B cell (primary cell): ENCODE measurements around the gene RIMBP2. TPM values are rescaled to one million over a fixed set of nuclear protein-coding genes. Genes with fewer than 3 reads are reported as not detected.

Source experiments
- ATAC-seq: fragments of 200-7000 bp; cut with Tn5 transposase; one replicate; pipeline ENCODE4 v1.10.0; 2021; ENCODE audit warnings: low read depth, mild to moderate bottlenecking, moderate number of reproducible peaks, moderate library complexity
- CTCF ChIA-PET: fragments of 350-600 bp; sonication (Branson Sonifier 250); formaldehyde crosslinking; loops from one replicate; lab custom pipeline; 2021; ENCODE audit warnings: antibody characterized with exemption, inconsistent platforms; lab: Charles Lee
- POLR2A ChIA-PET: fragments of 350-600 bp; sonication (Branson Sonifier 250); formaldehyde crosslinking; loops from one replicate; lab custom pipeline; 2021; ENCODE audit warnings: antibody characterized with exemption; lab: Charles Lee
- DNase-seq: peaks from one replicate; pipeline ENCODE4 v3.0.0; 2013
- H2AFZ ChIP-seq: 2 replicates; pipeline ENCODE4 v1.6.1; 2012; ENCODE audit warnings: mild to moderate bottlenecking, low read depth, low read length; ENCODE audit not compliant: insufficient read depth, poor library complexity, severe bottlenecking
- H3K27ac ChIP-seq, 2 donors: 1 replicate in 1 of 2; 2 replicates in 1 of 2; pipeline ENCODE4 v1.5.1; 2012 to 2013; ENCODE audit warnings: low read length in 2 of 2, mild to moderate bottlenecking in 2 of 2, moderate library complexity in 1 of 2
- H3K27me3 ChIP-seq, 4 experiments: fragments of 200-600 bp in 1 of 4; sonication (generic) in 1 of 4; replicated peaks in 1 of 4; 1 replicate in 2 of 4; 2 replicates in 2 of 4; pipeline versions ENCODE4 v1.6.1 to v1.7.0; 2013 to 2016; ENCODE audit warnings: low read length in 3 of 4, mild to moderate bottlenecking in 2 of 4, mixed read lengths in 1 of 4, moderate library complexity in 1 of 4; ENCODE audit not compliant: insufficient read depth in 4 of 4, control insufficient read depth in 3 of 4; ENCODE audit errors: control extremely low read depth in 1 of 4
- H3K36me3 ChIP-seq, 2 experiments: replicated peaks in 1 of 2; 1 replicate in 1 of 2; 2 replicates in 1 of 2; pipeline versions ENCODE4 v1.6.1 to v1.7.1; 2013; ENCODE audit warnings: low read length in 1 of 2; ENCODE audit not compliant: insufficient read depth in 2 of 2, control insufficient read depth in 1 of 2; ENCODE audit errors: control extremely low read depth in 1 of 2, extremely low read depth in 1 of 2
- H3K4me1 ChIP-seq, 2 donors: fragments of 200-600 bp in 1 of 2; sonication (generic) in 1 of 2; 1 replicate in 1 of 2; 2 replicates in 1 of 2; pipeline versions ENCODE4 v1.5.1 to v1.6.1; 2013 to 2017; ENCODE audit warnings: low read length in 2 of 2; ENCODE audit not compliant: control insufficient read depth in 2 of 2, insufficient read depth in 2 of 2
- H3K4me2 ChIP-seq: replicated peaks from 2 replicates; pipeline ENCODE3; 2012; ENCODE audit warnings: mild to moderate bottlenecking, low read depth, low read length; ENCODE audit not compliant: poor library complexity, severe bottlenecking
- H3K4me3 ChIP-seq, 5 experiments: fragments of 200-600 bp in 1 of 5; sonication (generic) in 1 of 5; 1 replicate in 3 of 5; 2 replicates in 2 of 5; pipeline versions ENCODE4 v1.5.1 to v1.7.0; 2011 to 2016; ENCODE audit warnings: low read length in 4 of 5, mild to moderate bottlenecking in 4 of 5, low read depth in 2 of 5, control low read depth in 1 of 5, moderate library complexity in 1 of 5; ENCODE audit not compliant: insufficient read depth in 1 of 5; ENCODE audit errors: control extremely low read depth in 1 of 5, extremely low read depth in 1 of 5
- H3K79me2 ChIP-seq: fragments of 200-600 bp; sonication (generic); one replicate; pipeline ENCODE4 v1.6.0; 2016; ENCODE audit warnings: low read length; ENCODE audit not compliant: control insufficient read depth, insufficient read depth
- H3K9ac ChIP-seq: fragments of 200-600 bp; sonication (generic); 2 replicates; pipeline ENCODE4 v1.6.1; 2017; ENCODE audit warnings: mild to moderate bottlenecking, low read length, moderate library complexity
- H3K9me3 ChIP-seq, 3 donors: one replicate each; pipeline versions ENCODE4 v1.6.1 to v1.7.1; 2013; ENCODE audit warnings: low read length in 2 of 3; ENCODE audit not compliant: control insufficient read depth in 2 of 3, insufficient read depth in 1 of 3; ENCODE audit errors: control extremely low read depth in 1 of 3
- H4K20me1 ChIP-seq: 2 replicates; pipeline ENCODE4 v1.6.0; 2012; ENCODE audit warnings: mild to moderate bottlenecking, low read length; ENCODE audit not compliant: insufficient read depth, control insufficient read depth, poor library complexity, severe bottlenecking
- H3K27ac Mint-ChIP-seq: one replicate; pipeline ENCODE4 v1.8.0; 2021; ENCODE audit warnings: mixed read lengths
- H3K27me3 Mint-ChIP-seq: one replicate; pipeline ENCODE4 v1.8.0; 2021; ENCODE audit warnings: mixed read lengths
- H3K4me1 Mint-ChIP-seq: one replicate; pipeline ENCODE4 v1.8.0; 2021; ENCODE audit warnings: mixed read lengths
- H3K4me3 Mint-ChIP-seq: one replicate; pipeline ENCODE4 v1.8.0; 2021; ENCODE audit warnings: mixed read lengths
- H3K9me3 Mint-ChIP-seq: one replicate; pipeline ENCODE4 v1.8.0; 2022; ENCODE audit warnings: mixed read lengths; ENCODE audit not compliant: insufficient read depth
- EZH2 ChIP-seq: IDR thresholded peaks from 2 replicates; pipeline ENCODE4 v1.6.1; 2012; ENCODE audit warnings: borderline replicate concordance, low read depth, mild to moderate bottlenecking, moderate library complexity, low read length; ENCODE audit not compliant: insufficient read depth, poor library complexity, severe bottlenecking
- WGBS: methylation state at CpG from one replicate; pipeline ENCODE4 v1.1.5; 2013; ENCODE audit warnings: missing lambda C conversion rate; ENCODE audit not compliant: insufficient coverage; 5-methylcytosine and 5-hydroxymethylcytosine counted together
- intact Hi-C: fragments of 100-400 bp; cut with micrococcal nuclease; formaldehyde crosslinking; loops from one replicate; pipeline ENCODE4 v1.10.0; 2022
- polyA plus RNA-seq: library from polyadenylated mRNA; depleted of rRNA; stranded (reverse); fragments of >200 nt; gene quantifications from 2 replicates; pipeline ENCODE4 v1.2.3, GENCODE V29; 2012
- total RNA-seq, 2 donors: library from RNA; stranded (reverse); fragments of 120-200 nt in 1 of 2; gene quantifications; 1 replicate in 1 of 2; 2 replicates in 1 of 2; pipeline versions ENCODE4 v1.2.3 to v1.2.4, GENCODE V29; 2013 to 2022
- TF ChIP-seq, protein P1 (sequence below): fragments of 200-600 bp; IDR thresholded peaks from one replicate; pipeline ENCODE4 v1.8.0; 2022; ENCODE audit warnings: antibody characterized with exemption, mild to moderate bottlenecking

Gene RIMBP2
- total and polyA plus RNA-seq, 2 donors (not counting 1 experiment from before 2014, with no cell fraction given): not detected

GRCh38 chr12:130477701-130478100, 238.4 kb downstream of the RIMBP2 start:
- Histone ChIP-seq H3K27ac (no peak overlapping the region), H3K9ac (no peak overlapping the region), H3K79me2 (no peaks in the 10 kb centered on the region), H3K27me3 (peaks cover 0 to 2% (median 0%) of the 10 kb centered on the region in 4 experiments), H2AFZ (no peak overlapping the region), H3K4me3 (no peak overlapping the region), H3K4me1 (no peaks in the 10 kb centered on the region), H3K36me3 (no peaks in the 10 kb centered on the region), H3K9me3 (peaks cover 0 to 19% (median 0%) of the 10 kb centered on the region in 3 donors), H4K20me1 (no peaks in the 10 kb centered on the region), H3K4me2 (no peak overlapping the region)
- Mint-ChIP-seq H3K27ac (no peak overlapping the region), H3K4me3 (no peak overlapping the region), H3K9me3 (no peaks in the 10 kb centered on the region), H3K4me1 (no peaks in the 10 kb centered on the region), H3K27me3 (no peaks in the 10 kb centered on the region)
- CTCF ChIA-PET: no interaction called here
- ATAC-seq (no peak), DNase-seq (no peak)
- POLR2A ChIA-PET: no interaction called here
- intact Hi-C loops: no loop called here
- no peak for TF ChIP-seq EZH2
- TF ChIP-seq, protein P1, sequence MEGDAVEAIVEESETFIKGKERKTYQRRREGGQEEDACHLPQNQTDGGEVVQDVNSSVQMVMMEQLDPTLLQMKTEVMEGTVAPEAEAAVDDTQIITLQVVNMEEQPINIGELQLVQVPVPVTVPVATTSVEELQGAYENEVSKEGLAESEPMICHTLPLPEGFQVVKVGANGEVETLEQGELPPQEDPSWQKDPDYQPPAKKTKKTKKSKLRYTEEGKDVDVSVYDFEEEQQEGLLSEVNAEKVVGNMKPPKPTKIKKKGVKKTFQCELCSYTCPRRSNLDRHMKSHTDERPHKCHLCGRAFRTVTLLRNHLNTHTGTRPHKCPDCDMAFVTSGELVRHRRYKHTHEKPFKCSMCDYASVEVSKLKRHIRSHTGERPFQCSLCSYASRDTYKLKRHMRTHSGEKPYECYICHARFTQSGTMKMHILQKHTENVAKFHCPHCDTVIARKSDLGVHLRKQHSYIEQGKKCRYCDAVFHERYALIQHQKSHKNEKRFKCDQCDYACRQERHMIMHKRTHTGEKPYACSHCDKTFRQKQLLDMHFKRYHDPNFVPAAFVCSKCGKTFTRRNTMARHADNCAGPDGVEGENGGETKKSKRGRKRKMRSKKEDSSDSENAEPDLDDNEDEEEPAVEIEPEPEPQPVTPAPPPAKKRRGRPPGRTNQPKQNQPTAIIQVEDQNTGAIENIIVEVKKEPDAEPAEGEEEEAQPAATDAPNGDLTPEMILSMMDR: no peak
- 78% methylated on average over 7 of the region's 9 CpGs for WGBS

DNA sequence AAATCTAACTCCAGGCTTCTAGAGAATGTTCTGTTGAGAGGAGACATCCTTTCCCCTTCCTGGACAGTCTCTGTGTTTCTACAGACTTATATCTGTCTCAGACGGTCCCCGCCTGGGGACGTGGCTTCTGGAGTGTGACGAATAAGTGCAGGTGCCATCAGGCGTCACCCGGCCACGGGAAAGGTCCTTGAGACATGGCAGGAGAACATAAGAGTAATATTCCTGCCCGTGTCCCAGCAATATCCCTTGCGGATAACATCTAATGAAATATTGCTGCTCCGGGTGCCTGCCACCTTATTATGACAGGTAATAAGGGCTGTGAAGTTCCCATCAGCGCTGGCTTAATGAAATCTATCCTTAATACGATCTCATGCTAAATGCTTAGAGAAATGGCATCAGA, 238.8 kb downstream of the RIMBP2 start:
- Histone ChIP-seq H4K20me1 (no peaks in the 10 kb centered on the region), H2AFZ (no peak overlapping the region), H3K9me3 (peaks cover 0 to 19% (median 0%) of the 10 kb centered on the region in 3 donors), H3K27me3 (peaks cover 0 to 2% (median 0%) of the 10 kb centered on the region in 4 experiments), H3K4me2 (no peak overlapping the region), H3K4me1 (no peaks in the 10 kb centered on the region), H3K36me3 (no peaks in the 10 kb centered on the region), H3K27ac (no peak overlapping the region), H3K79me2 (no peaks in the 10 kb centered on the region), H3K9ac (no peak overlapping the region), H3K4me3 (no peak overlapping the region)
- DNase-seq (no peak), ATAC-seq (no peak)
- Mint-ChIP-seq H3K4me1 (no peaks in the 10 kb centered on the region), H3K27me3 (no peaks in the 10 kb centered on the region), H3K9me3 (no peaks in the 10 kb centered on the region), H3K27ac (no peak overlapping the region), H3K4me3 (no peak overlapping the region)
- POLR2A ChIA-PET: no interaction called here
- intact Hi-C loops: no loop called here
- WGBS: 95% methylated on average over 10 of the region's 12 CpGs
- no peak for TF ChIP-seq EZH2
- TF ChIP-seq, protein P1: no peak
- CTCF ChIA-PET: no interaction called here
